ENCODE data around the gene DIDO1. TPM values are rescaled to one million over a fixed set of nuclear protein-coding genes. Genes with fewer than 3 reads are reported as not detected.

The DIDO1 gene
- total and polyA plus RNA-seq, 5 experiments from 2014 or later: 26.8 to 132 (median 45.8) TPM

Other genes starting within 250 kb of the DIDO1 start
- gene NTSR1, start 217.7 kb downstream of the DIDO1 start, total RNA-seq: not detected
- gene NTSR1, start 217.7 kb downstream of the DIDO1 start, polyA plus RNA-seq: not detected
- gene MRGBP, start 130.0 kb downstream of the DIDO1 start, total RNA-seq: 10 to 100 TPM; 13.6 to 14.2 TPM
- gene MRGBP, start 130.0 kb downstream of the DIDO1 start, polyA plus RNA-seq: 10 to 100 TPM in 1 of 3 donors, 1 to 10 TPM in 2; 7.4 to 10.2 (median 9.0) TPM
- gene OGFR, start 121.7 kb downstream of the DIDO1 start, total RNA-seq: 10 to 100 TPM; 77.1 to 79.9 TPM
- 10 to 100 TPM; 26.5 to 58.2 (median 40.1) TPM for gene OGFR, start 121.7 kb downstream of the DIDO1 start, polyA plus RNA-seq
- gene COL9A3, start 109.5 kb downstream of the DIDO1 start, total RNA-seq: 1 to 10 TPM; 1.2 to 2.2 TPM
- under 1 TPM in 1 of 3 donors, not detected in 2; 0.15 TPM for gene COL9A3, start 109.5 kb downstream of the DIDO1 start, polyA plus RNA-seq
- gene TCFL5, start 64.7 kb downstream of the DIDO1 start, total RNA-seq: 10 to 100 TPM; 13.2 to 13.4 TPM
- 1 to 10 TPM; 1.0 to 2.1 (median 1.5) TPM for gene TCFL5, start 64.7 kb downstream of the DIDO1 start, polyA plus RNA-seq
- 10 to 100 TPM; 57.7 to 61.2 TPM for gene GID8, start 11.6 kb upstream of the DIDO1 start, total RNA-seq
- 10 to 100 TPM; 20.2 to 24.4 (median 21.1) TPM for gene GID8, start 11.6 kb upstream of the DIDO1 start, polyA plus RNA-seq
- gene SLC17A9, start 26.2 kb upstream of the DIDO1 start, total RNA-seq: 10 to 100 TPM; 11.3 TPM
- 1 to 10 TPM; 1.2 to 2.0 (median 1.5) TPM for gene SLC17A9, start 26.2 kb upstream of the DIDO1 start, polyA plus RNA-seq
- gene BHLHE23, start 80.5 kb upstream of the DIDO1 start, total RNA-seq: not detected
- gene BHLHE23, start 80.5 kb upstream of the DIDO1 start, polyA plus RNA-seq: not detected

Measured in naive thymus-derived CD8-positive, alpha-beta T cell (primary cell).